ENCODE results near the gene ADGRB3.

DNA sequence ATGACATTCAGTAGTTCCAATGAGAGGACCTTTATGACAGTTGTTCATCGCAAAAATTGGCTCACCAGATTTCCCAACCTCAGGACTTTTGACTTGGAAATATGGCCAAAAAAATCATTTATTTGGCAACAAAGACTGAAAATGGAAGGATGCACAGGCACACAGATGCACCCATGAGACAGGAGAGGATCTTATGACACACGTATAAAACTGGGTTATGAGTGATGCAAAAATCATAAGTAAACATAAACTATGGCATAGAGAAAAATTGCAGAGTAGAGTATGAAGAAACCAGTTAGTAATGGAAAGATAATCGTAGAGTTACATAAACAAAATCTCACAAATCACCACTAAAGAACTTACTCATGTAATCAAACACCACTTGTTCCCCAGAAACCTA lies 546.9 kb downstream of the ADGRB3 start:
- TF ChIP-seq BCL11A (IDR thresholded peaks at IDR 0.05; ENCODE audit: low read depth, low read length) = no peak
- no peak for TF ChIP-seq POLR2AphosphoS5 (IDR thresholded peaks at IDR 0.05; ENCODE audit: low read length)
